ENCODE measurements around the gene EME1. TPM values are rescaled to one million over a fixed set of nuclear protein-coding genes. Genes with fewer than 3 reads are reported as not detected.

The EME1 gene
- total RNA-seq, 2 experiments from 2014 or later: 34.0 to 40.8 TPM

Other genes starting within 250 kb of the EME1 start
- gene SAMD14, start 243.1 kb upstream of the EME1 start, total RNA-seq: 1 to 10 TPM in 1 of 2 experiments, under 1 TPM in 1; 0.35 to 1.1 TPM
- gene PPP1R9B, start 222.6 kb upstream of the EME1 start, total RNA-seq: 100 to 1,000 TPM; 108 to 121 TPM
- gene SGCA, start 207.2 kb upstream of the EME1 start, total RNA-seq: under 1 TPM in 1 of 2 experiments, not detected in 1; 0.23 TPM
- 1 to 10 TPM in 1 of 2 experiments, under 1 TPM in 1; 0.67 to 1.6 TPM for gene COL1A1, start 171.6 kb upstream of the EME1 start, total RNA-seq
- gene TMEM92, start 98.8 kb upstream of the EME1 start, total RNA-seq: under 1 TPM; 0.07 to 0.09 TPM
- gene XYLT2, start 27.1 kb upstream of the EME1 start, total RNA-seq: 10 to 100 TPM; 33.1 to 38.2 TPM
- 10 to 100 TPM; 65.7 to 81.8 TPM for gene MRPL27, start within 50 bp of the EME1 start, total RNA-seq
- gene LRRC59, start 24.3 kb downstream of the EME1 start, total RNA-seq: 10 to 100 TPM; 71.5 to 82.6 TPM
- gene ACSF2, start 53.0 kb downstream of the EME1 start, total RNA-seq: 10 to 100 TPM; 34.6 to 49.4 TPM
- not detected for gene CHAD, start 95.7 kb downstream of the EME1 start, total RNA-seq
- 10 to 100 TPM; 30.3 to 33.2 TPM for gene RSAD1, start 105.6 kb downstream of the EME1 start, total RNA-seq
- gene MYCBPAP, start 135.2 kb downstream of the EME1 start, total RNA-seq: 10 to 100 TPM in 1 of 2 experiments, 1 to 10 TPM in 1; 6.7 to 13.9 TPM
- not detected for gene EPN3, start 159.5 kb downstream of the EME1 start, total RNA-seq
- 10 to 100 TPM; 29.9 to 35.2 TPM for gene SPATA20, start 173.9 kb downstream of the EME1 start, total RNA-seq
- gene CACNA1G, start 187.5 kb downstream of the EME1 start, total RNA-seq: not detected